ENCODE results near the gene OR56A5.

The OR56A5 gene

DNA sequence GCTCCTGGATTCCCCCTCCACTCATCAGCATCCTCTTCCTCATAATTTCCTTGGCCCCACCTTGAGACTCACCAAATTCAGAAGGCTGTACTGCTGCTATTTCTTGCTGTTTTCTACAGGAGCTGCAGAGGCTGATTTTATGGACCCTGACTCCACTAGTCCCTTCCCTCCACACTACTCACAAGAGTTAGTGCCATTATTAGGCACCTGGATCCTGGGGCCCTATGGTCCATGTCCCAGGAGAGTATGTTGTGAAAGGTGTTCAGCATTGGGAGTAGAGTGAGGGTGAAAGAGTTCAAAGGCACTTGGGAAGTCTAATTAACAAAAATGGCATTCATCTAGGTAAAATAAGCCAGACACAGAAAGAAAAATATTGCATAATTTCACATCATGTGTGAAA is 38.6 kb upstream of the OR56A5 start, which contains the start of gene OR56A4:
Gene OR56A4, minus strand, starts transcription at position 101 of the 400 bp plus-strand sequence. CDS start 3,954 bp downstream, outside the sequence.
- Histone ChIP-seq H3K4me2 (ENCODE audit: low read depth, low read length) (no peak within 1 kb of the TSS), H3K9me2 (replicated peaks; ENCODE audit: insufficient read depth, low read length) (no peaks in the 10 kb centered on the region), H3K27ac (ENCODE audit: low read length) (no peak within 1 kb of the TSS), H3K4me3 (ENCODE audit: low read length) (no peak within 1 kb of the TSS), H2AFZ (ENCODE audit: low read length) (no peak within 1 kb of the TSS), H3K27me3 (replicated peaks; ENCODE audit: insufficient read depth, low read length) (no peaks in the 10 kb centered on the region), H3K4me1 (ENCODE audit: low read length) (no peaks in the 10 kb centered on the region), H3K9ac (ENCODE audit: low read length) (no peak within 1 kb of the TSS), H3K36me3 (replicated peaks; ENCODE audit: insufficient read depth, low read length) (no peaks in the 10 kb centered on the region), H3F3A (ENCODE audit: insufficient read depth, low read length) (no peaks in the 10 kb centered on the region), H4K20me1 (ENCODE audit: insufficient read depth, low read length) (no peaks in the 10 kb centered on the region), H3K79me2 (ENCODE audit: low read length) (no peaks in the 10 kb centered on the region), H3K9me3 (replicated peaks; ENCODE audit: insufficient read depth, low read length) (no peaks in the 10 kb centered on the region)
- TF ChIP-seq, protein P1, sequence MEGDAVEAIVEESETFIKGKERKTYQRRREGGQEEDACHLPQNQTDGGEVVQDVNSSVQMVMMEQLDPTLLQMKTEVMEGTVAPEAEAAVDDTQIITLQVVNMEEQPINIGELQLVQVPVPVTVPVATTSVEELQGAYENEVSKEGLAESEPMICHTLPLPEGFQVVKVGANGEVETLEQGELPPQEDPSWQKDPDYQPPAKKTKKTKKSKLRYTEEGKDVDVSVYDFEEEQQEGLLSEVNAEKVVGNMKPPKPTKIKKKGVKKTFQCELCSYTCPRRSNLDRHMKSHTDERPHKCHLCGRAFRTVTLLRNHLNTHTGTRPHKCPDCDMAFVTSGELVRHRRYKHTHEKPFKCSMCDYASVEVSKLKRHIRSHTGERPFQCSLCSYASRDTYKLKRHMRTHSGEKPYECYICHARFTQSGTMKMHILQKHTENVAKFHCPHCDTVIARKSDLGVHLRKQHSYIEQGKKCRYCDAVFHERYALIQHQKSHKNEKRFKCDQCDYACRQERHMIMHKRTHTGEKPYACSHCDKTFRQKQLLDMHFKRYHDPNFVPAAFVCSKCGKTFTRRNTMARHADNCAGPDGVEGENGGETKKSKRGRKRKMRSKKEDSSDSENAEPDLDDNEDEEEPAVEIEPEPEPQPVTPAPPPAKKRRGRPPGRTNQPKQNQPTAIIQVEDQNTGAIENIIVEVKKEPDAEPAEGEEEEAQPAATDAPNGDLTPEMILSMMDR (IDR thresholded peaks at IDR 0.05; ENCODE audit: low read length): no peak
- TF ChIP-seq EZH2phosphoT487 (IDR thresholded peaks at IDR 0.05; ENCODE audit: low read length) (no peak), EZH2 (optimal IDR thresholded peaks at IDR 0.05; ENCODE audit: low read depth, low read length) (no peak)
- DNase-seq: no peak

DNA sequence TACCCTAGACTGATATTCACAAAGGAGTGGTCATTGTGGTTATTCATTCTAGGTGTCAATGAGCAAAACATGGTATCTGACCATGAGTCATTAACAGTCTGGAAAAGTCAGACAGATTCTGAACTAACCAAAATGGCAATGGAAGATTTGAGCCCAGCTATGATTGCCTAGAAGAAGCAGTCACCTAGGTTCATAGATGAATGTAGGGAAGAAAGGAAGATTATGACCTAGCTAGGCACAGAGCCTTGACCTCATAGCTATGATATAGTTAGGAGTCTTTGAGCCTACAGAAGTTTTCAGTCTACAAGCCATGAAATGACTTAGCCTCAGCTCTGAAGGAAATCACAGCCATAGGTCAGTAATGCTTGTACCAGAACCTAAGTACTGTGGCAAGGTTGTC is 38.1 kb upstream of the OR56A5 start:
- Histone ChIP-seq H3K79me2 (ENCODE audit: low read length) (no peaks in the 10 kb centered on the region), H3K9ac (ENCODE audit: low read length) (no peak overlapping the region), H3K27ac (ENCODE audit: low read length) (no peak overlapping the region), H3K4me2 (ENCODE audit: low read depth, low read length) (no peak overlapping the region), H3F3A (ENCODE audit: insufficient read depth, low read length) (no peaks in the 10 kb centered on the region), H3K9me3 (replicated peaks; ENCODE audit: insufficient read depth, low read length) (no peaks in the 10 kb centered on the region), H3K4me1 (ENCODE audit: low read length) (no peaks in the 10 kb centered on the region), H3K27me3 (replicated peaks; ENCODE audit: insufficient read depth, low read length) (no peaks in the 10 kb centered on the region), H2AFZ (ENCODE audit: low read length) (no peak overlapping the region), H4K20me1 (ENCODE audit: insufficient read depth, low read length) (no peaks in the 10 kb centered on the region), H3K9me2 (replicated peaks; ENCODE audit: insufficient read depth, low read length) (no peaks in the 10 kb centered on the region), H3K4me3 (ENCODE audit: low read length) (no peak overlapping the region), H3K36me3 (replicated peaks; ENCODE audit: insufficient read depth, low read length) (no peaks in the 10 kb centered on the region)
- DNase-seq: no peak
- TF ChIP-seq EZH2 (optimal IDR thresholded peaks at IDR 0.05; ENCODE audit: low read depth, low read length) (no peak), EZH2phosphoT487 (IDR thresholded peaks at IDR 0.05; ENCODE audit: low read length) (no peak)
- TF ChIP-seq, protein P1 (IDR thresholded peaks at IDR 0.05; ENCODE audit: low read length): no peak

DNA sequence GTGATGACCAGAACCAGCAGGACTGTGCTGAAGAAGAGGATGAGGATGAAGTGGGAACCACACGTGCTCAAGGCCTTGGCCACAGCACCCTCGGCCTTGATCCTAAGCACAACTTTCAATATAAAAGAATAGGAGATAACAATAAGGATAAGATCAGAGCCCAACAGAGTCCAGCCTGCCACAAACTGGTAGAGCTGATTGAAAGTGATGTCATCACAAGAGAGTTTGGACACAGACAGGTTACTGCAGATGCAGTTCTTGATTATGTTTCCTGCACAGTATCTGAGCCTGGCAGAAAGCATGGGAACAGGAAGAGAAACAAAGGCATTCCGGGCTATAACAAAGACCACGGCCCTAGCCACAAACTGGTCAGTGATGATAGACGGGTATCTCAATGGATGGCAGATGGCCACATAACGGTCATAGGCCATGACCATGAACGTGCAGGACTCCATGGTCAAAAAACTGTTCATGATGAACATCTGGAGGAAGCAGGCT is 34.0 kb upstream of the OR56A5 start:
- H3K4me2 ChIP-seq (ENCODE audit: low read depth, low read length): no peak overlapping the region
- H3K27me3 ChIP-seq (replicated peaks; ENCODE audit: insufficient read depth, low read length): no peaks in the 10 kb centered on the region
- no peaks in the 10 kb centered on the region for H3F3A ChIP-seq (ENCODE audit: insufficient read depth, low read length)
- H3K9ac ChIP-seq (ENCODE audit: low read length): no peak overlapping the region
- H3K4me3 ChIP-seq (ENCODE audit: low read length): no peak overlapping the region
- TF ChIP-seq EZH2phosphoT487 (IDR thresholded peaks at IDR 0.05; ENCODE audit: low read length) (no peak), EZH2 (optimal IDR thresholded peaks at IDR 0.05; ENCODE audit: low read depth, low read length) (no peak)
- TF ChIP-seq, protein P1 (IDR thresholded peaks at IDR 0.05; ENCODE audit: low read length): no peak
- H2AFZ ChIP-seq (ENCODE audit: low read length): no peak overlapping the region
- no peak overlapping the region for H3K27ac ChIP-seq (ENCODE audit: low read length)
- H3K36me3 ChIP-seq (replicated peaks; ENCODE audit: insufficient read depth, low read length): no peaks in the 10 kb centered on the region
- no peaks in the 10 kb centered on the region for H3K79me2 ChIP-seq (ENCODE audit: low read length)
- DNase-seq: no peak
- no peaks in the 10 kb centered on the region for H3K9me3 ChIP-seq (replicated peaks; ENCODE audit: insufficient read depth, low read length)
- no peaks in the 10 kb centered on the region for H3K4me1 ChIP-seq (ENCODE audit: low read length)
- no peaks in the 10 kb centered on the region for H3K9me2 ChIP-seq (replicated peaks; ENCODE audit: insufficient read depth, low read length)
- H4K20me1 ChIP-seq (ENCODE audit: insufficient read depth, low read length): no peaks in the 10 kb centered on the region

All from MM.1S (cell line).